HepG2 (cell line): ENCODE measurements around the gene HSPA6. TPM values are rescaled to one million over a fixed set of nuclear protein-coding genes. Genes with fewer than 3 reads are reported as not detected.

Experiments
- ARNTL ChIP-seq: sonication (generic); formaldehyde crosslinking; IDR thresholded peaks from 2 replicates; pipeline ENCODE4 v1.4.0; 2020; ENCODE audit warnings: mild to moderate bottlenecking, missing genetic modification reagents
- ATF1 ChIP-seq: IDR thresholded peaks from 2 replicates; pipeline ENCODE4 v1.6.1; 2016; ENCODE audit warnings: mild to moderate bottlenecking, control low read depth
- ATF7-NPFF ChIP-seq: sonication (generic); formaldehyde crosslinking; IDR thresholded peaks from 2 replicates; pipeline ENCODE4 v1.8.1; 2023; ENCODE audit warnings: mild to moderate bottlenecking, low read depth, missing genetic modification reagents, moderate library complexity
- HOXD1 ChIP-seq: sonication (generic); formaldehyde crosslinking; IDR thresholded peaks from 2 replicates; pipeline ENCODE4 v1.5.0; 2020; ENCODE audit warnings: missing genetic modification reagents
- MEF2D ChIP-seq: sonication (generic); formaldehyde crosslinking; IDR thresholded peaks from 2 replicates; pipeline ENCODE4 v1.5.1; 2020; ENCODE audit warnings: mild to moderate bottlenecking, missing genetic modification reagents
- MYC ChIP-seq: sonication (generic); formaldehyde crosslinking; IDR thresholded peaks from 2 replicates; pipeline ENCODE4 v1.9.0; 2021; ENCODE audit warnings: missing genetic modification reagents, borderline replicate concordance
- NR2C2 ChIP-seq: sonication (generic); formaldehyde crosslinking; IDR thresholded peaks from 2 replicates; pipeline ENCODE4 v1.4.0; 2020; ENCODE audit warnings: missing genetic modification reagents, mild to moderate bottlenecking, moderate library complexity, borderline replicate concordance
- RXRB ChIP-seq: IDR thresholded peaks from 2 replicates; pipeline ENCODE4 v1.6.1; 2016; ENCODE audit warnings: borderline replicate concordance, missing genetic modification reagents, missing compliant biosample characterization
- SOX13 ChIP-seq, 3 experiments: fragments of 450-650 bp in 1 of 3; sonication (generic) in 1 of 3; formaldehyde crosslinking in 1 of 3; IDR thresholded peaks in 2 of 3; conservative IDR thresholded peaks in 1 of 3; 2 replicates each; pipeline versions ENCODE4 v1.5.0 to v1.6.1; 2016 to 2020; ENCODE audit warnings: antibody characterized with exemption in 1 of 3, mild to moderate bottlenecking in 1 of 3, missing compliant biosample characterization in 1 of 3, missing genetic modification reagents in 1 of 3, moderate library complexity in 1 of 3
- ZNF337 ChIP-seq: sonication (generic); formaldehyde crosslinking; IDR thresholded peaks from 2 replicates; pipeline ENCODE4 v1.5.1; 2020; ENCODE audit warnings: missing genetic modification reagents, low read depth, mild to moderate bottlenecking, borderline replicate concordance
- ZNF780A ChIP-seq: sonication (generic); formaldehyde crosslinking; IDR thresholded peaks from 2 replicates; pipeline ENCODE4 v1.8.0; 2022; ENCODE audit warnings: mild to moderate bottlenecking, missing genetic modification reagents, moderate library complexity
- polyA plus RNA-seq, 8 experiments: library from polyadenylated mRNA; depleted of rRNA in 3 of 8; stranded (reverse) in 7 of 8; unstranded in 1 of 8; fragments of >200 nt; fragmentation: Illumina TruSeq in 4 of 8; extraction: Trizol in 4 of 8; gene quantifications; 2 replicates each; pipeline versions ENCODE4 v1.2.1 to v1.2.3, GENCODE V29; 2011 to 2016; ENCODE audit warnings: low read depth in 4 of 8, missing spikeins in 1 of 8, mixed read lengths in 1 of 8; ENCODE audit not compliant: insufficient read depth in 1 of 8
- total RNA-seq, 5 experiments: library from RNA; depleted of rRNA; stranded (reverse); fragments of >200 nt; fragmentation: Illumina TruSeq; extraction: Trizol; gene quantifications; 2 replicates each; pipeline ENCODE4 v1.2.3, GENCODE V29; 2016; ENCODE audit warnings: low read depth in 1 of 5
- TF ChIP-seq, protein P1 (sequence below): sonication (generic); formaldehyde crosslinking; IDR thresholded peaks from 2 replicates; pipeline ENCODE4 v1.8.1; 2022; ENCODE audit warnings: low read depth, mild to moderate bottlenecking, missing genetic modification reagents
- TF ChIP-seq, protein P2 (sequence below): sonication (generic); formaldehyde crosslinking; conservative IDR thresholded peaks from 2 replicates; pipeline ENCODE4 v1.8.0; 2022; ENCODE audit warnings: mild to moderate bottlenecking, moderate library complexity, missing genetic modification reagents
- TF ChIP-seq, protein P3 (sequence below): sonication (generic); formaldehyde crosslinking; IDR thresholded peaks from 2 replicates; pipeline ENCODE4 v1.4.0; 2020; ENCODE audit warnings: missing genetic modification reagents
- TF ChIP-seq, protein P4 (sequence below): sonication (generic); formaldehyde crosslinking; conservative IDR thresholded peaks from 2 replicates; pipeline ENCODE4 v1.4.0; 2020; ENCODE audit warnings: mild to moderate bottlenecking, missing genetic modification reagents, moderate library complexity
- TF ChIP-seq, protein P5 (sequence below): IDR thresholded peaks from 2 replicates; pipeline ENCODE4 v1.6.1; 2016; ENCODE audit warnings: low read depth, borderline replicate concordance

Gene HSPA6
- total and polyA plus RNA-seq, 2 of the 13 experiments (the other 11 are each of a cell fraction or from before 2014, with no cell fraction given) = 0.07 TPM; not detected in 1

DNA sequence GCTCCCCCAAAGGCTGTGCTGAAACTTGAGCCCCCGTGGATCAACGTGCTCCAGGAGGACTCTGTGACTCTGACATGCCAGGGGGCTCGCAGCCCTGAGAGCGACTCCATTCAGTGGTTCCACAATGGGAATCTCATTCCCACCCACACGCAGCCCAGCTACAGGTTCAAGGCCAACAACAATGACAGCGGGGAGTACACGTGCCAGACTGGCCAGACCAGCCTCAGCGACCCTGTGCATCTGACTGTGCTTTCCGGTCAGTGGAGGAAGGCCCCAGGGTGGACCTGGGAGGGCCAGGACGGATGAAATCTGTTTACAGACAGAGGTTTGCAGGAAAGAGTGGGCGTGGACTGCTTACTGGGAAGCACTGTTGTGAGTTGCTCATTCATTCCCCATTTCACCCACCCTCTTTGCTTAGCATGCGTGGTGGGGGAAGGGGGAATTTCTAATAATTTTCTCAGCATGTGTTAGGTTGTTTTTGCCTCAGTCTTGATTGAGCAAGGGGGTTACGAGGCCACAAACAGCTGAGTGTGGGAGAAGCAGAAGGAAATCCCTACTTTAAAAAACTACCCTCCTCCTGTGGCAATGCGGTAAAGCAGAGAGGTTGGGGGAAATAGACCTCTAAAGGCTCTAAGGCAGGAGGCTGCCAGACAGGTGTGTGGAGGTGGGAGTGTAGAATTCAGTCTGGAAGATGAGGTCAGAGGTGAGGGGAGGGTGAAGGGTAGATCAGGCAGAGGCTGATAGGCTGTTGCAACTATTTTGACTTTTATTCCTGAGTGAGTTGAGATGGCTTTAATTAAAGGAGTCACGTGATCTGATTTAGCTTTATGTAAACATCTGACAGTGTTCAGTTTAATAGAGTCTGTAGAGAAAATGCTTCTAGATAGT is 17.8 kb upstream of the HSPA6 start (continued):
- TF ChIP-seq, protein P1, sequence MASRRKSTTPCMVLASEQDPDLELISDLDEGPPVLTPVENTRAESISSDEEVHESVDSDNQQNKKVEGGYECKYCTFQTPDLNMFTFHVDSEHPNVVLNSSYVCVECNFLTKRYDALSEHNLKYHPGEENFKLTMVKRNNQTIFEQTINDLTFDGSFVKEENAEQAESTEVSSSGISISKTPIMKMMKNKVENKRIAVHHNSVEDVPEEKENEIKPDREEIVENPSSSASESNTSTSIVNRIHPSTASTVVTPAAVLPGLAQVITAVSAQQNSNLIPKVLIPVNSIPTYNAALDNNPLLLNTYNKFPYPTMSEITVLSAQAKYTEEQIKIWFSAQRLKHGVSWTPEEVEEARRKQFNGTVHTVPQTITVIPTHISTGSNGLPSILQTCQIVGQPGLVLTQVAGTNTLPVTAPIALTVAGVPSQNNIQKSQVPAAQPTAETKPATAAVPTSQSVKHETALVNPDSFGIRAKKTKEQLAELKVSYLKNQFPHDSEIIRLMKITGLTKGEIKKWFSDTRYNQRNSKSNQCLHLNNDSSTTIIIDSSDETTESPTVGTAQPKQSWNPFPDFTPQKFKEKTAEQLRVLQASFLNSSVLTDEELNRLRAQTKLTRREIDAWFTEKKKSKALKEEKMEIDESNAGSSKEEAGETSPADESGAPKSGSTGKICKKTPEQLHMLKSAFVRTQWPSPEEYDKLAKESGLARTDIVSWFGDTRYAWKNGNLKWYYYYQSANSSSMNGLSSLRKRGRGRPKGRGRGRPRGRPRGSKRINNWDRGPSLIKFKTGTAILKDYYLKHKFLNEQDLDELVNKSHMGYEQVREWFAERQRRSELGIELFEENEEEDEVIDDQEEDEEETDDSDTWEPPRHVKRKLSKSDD (CRISPR knock-in tag) = no peak
- TF ChIP-seq, protein P2, sequence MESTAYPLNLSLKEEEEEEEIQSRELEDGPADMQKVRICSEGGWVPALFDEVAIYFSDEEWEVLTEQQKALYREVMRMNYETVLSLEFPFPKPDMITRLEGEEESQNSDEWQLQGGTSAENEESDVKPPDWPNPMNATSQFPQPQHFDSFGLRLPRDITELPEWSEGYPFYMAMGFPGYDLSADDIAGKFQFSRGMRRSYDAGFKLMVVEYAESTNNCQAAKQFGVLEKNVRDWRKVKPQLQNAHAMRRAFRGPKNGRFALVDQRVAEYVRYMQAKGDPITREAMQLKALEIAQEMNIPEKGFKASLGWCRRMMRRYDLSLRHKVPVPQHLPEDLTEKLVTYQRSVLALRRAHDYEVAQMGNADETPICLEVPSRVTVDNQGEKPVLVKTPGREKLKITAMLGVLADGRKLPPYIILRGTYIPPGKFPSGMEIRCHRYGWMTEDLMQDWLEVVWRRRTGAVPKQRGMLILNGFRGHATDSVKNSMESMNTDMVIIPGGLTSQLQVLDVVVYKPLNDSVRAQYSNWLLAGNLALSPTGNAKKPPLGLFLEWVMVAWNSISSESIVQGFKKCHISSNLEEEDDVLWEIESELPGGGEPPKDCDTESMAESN (CRISPR knock-in tag) = 0 out of 2 replicates have a peak, but pooled peaks have one; percentile 32
- TF ChIP-seq, protein P3, sequence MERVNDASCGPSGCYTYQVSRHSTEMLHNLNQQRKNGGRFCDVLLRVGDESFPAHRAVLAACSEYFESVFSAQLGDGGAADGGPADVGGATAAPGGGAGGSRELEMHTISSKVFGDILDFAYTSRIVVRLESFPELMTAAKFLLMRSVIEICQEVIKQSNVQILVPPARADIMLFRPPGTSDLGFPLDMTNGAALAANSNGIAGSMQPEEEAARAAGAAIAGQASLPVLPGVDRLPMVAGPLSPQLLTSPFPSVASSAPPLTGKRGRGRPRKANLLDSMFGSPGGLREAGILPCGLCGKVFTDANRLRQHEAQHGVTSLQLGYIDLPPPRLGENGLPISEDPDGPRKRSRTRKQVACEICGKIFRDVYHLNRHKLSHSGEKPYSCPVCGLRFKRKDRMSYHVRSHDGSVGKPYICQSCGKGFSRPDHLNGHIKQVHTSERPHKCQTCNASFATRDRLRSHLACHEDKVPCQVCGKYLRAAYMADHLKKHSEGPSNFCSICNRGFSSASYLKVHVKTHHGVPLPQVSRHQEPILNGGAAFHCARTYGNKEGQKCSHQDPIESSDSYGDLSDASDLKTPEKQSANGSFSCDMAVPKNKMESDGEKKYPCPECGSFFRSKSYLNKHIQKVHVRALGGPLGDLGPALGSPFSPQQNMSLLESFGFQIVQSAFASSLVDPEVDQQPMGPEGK (CRISPR knock-in tag) = peak; percentile 18; the same call in 1 of the 2 replicates
- TF ChIP-seq ZNF337 (no peak), SOX13 (IDR thresholded peaks at IDR 0.05) (no peak), SOX13 (CRISPR knock-in tag; conservative IDR thresholded peaks at IDR 0.05 in 1 of 2, IDR thresholded peaks at IDR 0.05 in 1 of 2) (peak in 1 of 2 experiments; percentile 56; a peak in 2 of 4 replicates), HOXD1 (CRISPR knock-in tag) (no peak), ZNF780A (no peak), RXRB (CRISPR knock-in tag) (peak; percentile 46; the same call in 1 of the 2 replicates), ATF7-NPFF (CRISPR knock-in tag) (no peak), NR2C2 (CRISPR knock-in tag) (peak; percentile 29; the same call in 1 of the 2 replicates), MYC (CRISPR knock-in tag) (peak; percentile 39; the same call in 1 of the 2 replicates), ATF1 (CRISPR knock-in tag) (no peak), ARNTL (CRISPR knock-in tag) (peak; percentile 66; the same call in 1 of the 2 replicates), MEF2D (0 out of 2 replicates have a peak, but pooled peaks have one; percentile 14)
- TF ChIP-seq, protein P4, sequence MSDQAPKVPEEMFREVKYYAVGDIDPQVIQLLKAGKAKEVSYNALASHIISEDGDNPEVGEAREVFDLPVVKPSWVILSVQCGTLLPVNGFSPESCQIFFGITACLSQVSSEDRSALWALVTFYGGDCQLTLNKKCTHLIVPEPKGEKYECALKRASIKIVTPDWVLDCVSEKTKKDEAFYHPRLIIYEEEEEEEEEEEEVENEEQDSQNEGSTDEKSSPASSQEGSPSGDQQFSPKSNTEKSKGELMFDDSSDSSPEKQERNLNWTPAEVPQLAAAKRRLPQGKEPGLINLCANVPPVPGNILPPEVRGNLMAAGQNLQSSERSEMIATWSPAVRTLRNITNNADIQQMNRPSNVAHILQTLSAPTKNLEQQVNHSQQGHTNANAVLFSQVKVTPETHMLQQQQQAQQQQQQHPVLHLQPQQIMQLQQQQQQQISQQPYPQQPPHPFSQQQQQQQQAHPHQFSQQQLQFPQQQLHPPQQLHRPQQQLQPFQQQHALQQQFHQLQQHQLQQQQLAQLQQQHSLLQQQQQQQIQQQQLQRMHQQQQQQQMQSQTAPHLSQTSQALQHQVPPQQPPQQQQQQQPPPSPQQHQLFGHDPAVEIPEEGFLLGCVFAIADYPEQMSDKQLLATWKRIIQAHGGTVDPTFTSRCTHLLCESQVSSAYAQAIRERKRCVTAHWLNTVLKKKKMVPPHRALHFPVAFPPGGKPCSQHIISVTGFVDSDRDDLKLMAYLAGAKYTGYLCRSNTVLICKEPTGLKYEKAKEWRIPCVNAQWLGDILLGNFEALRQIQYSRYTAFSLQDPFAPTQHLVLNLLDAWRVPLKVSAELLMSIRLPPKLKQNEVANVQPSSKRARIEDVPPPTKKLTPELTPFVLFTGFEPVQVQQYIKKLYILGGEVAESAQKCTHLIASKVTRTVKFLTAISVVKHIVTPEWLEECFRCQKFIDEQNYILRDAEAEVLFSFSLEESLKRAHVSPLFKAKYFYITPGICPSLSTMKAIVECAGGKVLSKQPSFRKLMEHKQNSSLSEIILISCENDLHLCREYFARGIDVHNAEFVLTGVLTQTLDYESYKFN (CRISPR knock-in tag) = peak; percentile 40; the same call in 1 of the 2 replicates
- TF ChIP-seq, protein P5, sequence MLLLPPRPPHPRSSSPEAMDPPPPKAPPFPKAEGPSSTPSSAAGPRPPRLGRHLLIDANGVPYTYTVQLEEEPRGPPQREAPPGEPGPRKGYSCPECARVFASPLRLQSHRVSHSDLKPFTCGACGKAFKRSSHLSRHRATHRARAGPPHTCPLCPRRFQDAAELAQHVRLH (CRISPR knock-in tag) = no peak
